GM15510 (cell line): ENCODE measurements around the gene ERBB2.

Source experiments
- POLR2A ChIP-seq: IDR thresholded peaks from 3 replicates; pipeline ENCODE4 v1.6.1; 2011; ENCODE audit warnings: borderline replicate concordance; ENCODE audit not compliant: insufficient read length; ENCODE audit errors: extremely low read depth

ERBB2 gene

GRCh38 chr17:39699818-39700147 lies at the start of gene ERBB2:
Gene ERBB2 (plus strand): TSS chr17:39700064. CDS start chr17:39700239, 175 bp downstream.
- no peak for TF ChIP-seq POLR2A

- TF ChIP-seq POLR2A: no peak
These were observed 49.7 kb upstream of the ERBB2 start for GRCh38 chr17:39650121-39650579.

GRCh38 chr17:39651923-39652586 lies 47.8 kb upstream of the ERBB2 start:
- no peak for TF ChIP-seq POLR2A

GRCh38 chr17:39652587-39653315 lies 47.1 kb upstream of the ERBB2 start:
- TF ChIP-seq POLR2A: no peak

- no peak for TF ChIP-seq POLR2A
These were observed 46.6 kb upstream of the ERBB2 start for GRCh38 chr17:39653316-39653661.

GRCh38 chr17:39653662-39654331 lies 46.1 kb upstream of the ERBB2 start:
- no peak for TF ChIP-seq POLR2A

- TF ChIP-seq POLR2A: no peak
These were observed 44.8 kb upstream of the ERBB2 start for GRCh38 chr17:39655105-39655504.

GRCh38 chr17:39658346-39658745 lies 41.5 kb upstream of the ERBB2 start:
- no peak for TF ChIP-seq POLR2A

GRCh38 chr17:39658760-39659159 lies 41.1 kb upstream of the ERBB2 start:
- TF ChIP-seq POLR2A: no peak

- TF ChIP-seq POLR2A: no peak
These were observed 40.4 kb upstream of the ERBB2 start for GRCh38 chr17:39659279-39660010.

- TF ChIP-seq POLR2A: no peak
These were observed 39.9 kb upstream of the ERBB2 start for GRCh38 chr17:39660011-39660360.

- no peak for TF ChIP-seq POLR2A
These were observed 39.2 kb upstream of the ERBB2 start for GRCh38 chr17:39660397-39661385.

GRCh38 chr17:39661744-39662541 lies 37.9 kb upstream of the ERBB2 start:
- TF ChIP-seq POLR2A: no peak
